H1 (cell line): ENCODE results near the gene SPINDOC. TPM values are rescaled to one million over a fixed set of nuclear protein-coding genes. Genes with fewer than 3 reads are reported as not detected.

ENCODE experiments used
- CTCF ChIA-PET: fragments of 300-600 bp; sonication (Branson Sonifier 250); formaldehyde crosslinking; loops from one replicate; lab custom pipeline; 2021; ENCODE audit not compliant: partially characterized antibody; lab: Charles Lee
- POLR2A ChIA-PET: fragments of 300-600 bp; sonication (Branson Sonifier 250); formaldehyde crosslinking; loops from one replicate; lab custom pipeline; 2021; ENCODE audit warnings: inconsistent platforms; ENCODE audit not compliant: partially characterized antibody; lab: Charles Lee
- DNase-seq, 2 experiments: peaks; one replicate each; pipeline versions ENCODE4 v3.0.0 to v3.0.0-alpha.2; 2010 to 2022; ENCODE audit warnings: low spot score in 2 of 2, low read depth in 1 of 2, mixed read lengths in 1 of 2
- FAIRE-seq: peaks from 2 replicates; lab custom pipeline; 2011; peaks lifted over from hg19 to GRCh38; lab: Jason Lieb, UNC
- H2AFZ ChIP-seq: 2 replicates; pipeline ENCODE4 v1.8.1; 2012; ENCODE audit warnings: low read length, inconsistent platforms
- H2AK5ac ChIP-seq: 2 replicates; pipeline ENCODE4 v1.6.1; 2013; ENCODE audit warnings: low read depth, low read length
- H2BK120ac ChIP-seq: replicated peaks from 2 replicates; pipeline ENCODE3; 2013; ENCODE audit warnings: low read depth, low read length, inconsistent platforms
- H2BK12ac ChIP-seq: 2 replicates; pipeline ENCODE4 v1.6.1; 2013; ENCODE audit warnings: low read depth, low read length
- H2BK15ac ChIP-seq: 2 replicates; pipeline ENCODE4 v1.6.1; 2013; ENCODE audit warnings: low read length
- H2BK20ac ChIP-seq: 2 replicates; pipeline ENCODE4 v1.6.1; 2013; ENCODE audit warnings: low read length
- H2BK5ac ChIP-seq: 2 replicates; pipeline ENCODE4 v1.6.1; 2013; ENCODE audit warnings: low read depth, low read length
- H3K14ac ChIP-seq: 2 replicates; pipeline ENCODE4 v1.6.1; 2013; ENCODE audit warnings: inconsistent platforms; ENCODE audit not compliant: insufficient read length
- H3K18ac ChIP-seq: 2 replicates; pipeline ENCODE4 v1.6.1; 2013; ENCODE audit warnings: low read length; ENCODE audit errors: extremely low read depth
- H3K23ac ChIP-seq: 2 replicates; pipeline ENCODE4 v1.6.1; 2013; ENCODE audit warnings: inconsistent platforms; ENCODE audit not compliant: insufficient read length
- H3K23me2 ChIP-seq: 2 replicates; pipeline ENCODE4 v1.6.1; 2013; ENCODE audit warnings: low read depth, low read length
- H3K27ac ChIP-seq: 2 replicates; pipeline ENCODE4 v1.6.1; 2011; ENCODE audit warnings: low read depth, low read length, inconsistent platforms
- H3K27me3 ChIP-seq, 4 experiments: replicated peaks in 1 of 4; 1 replicate in 1 of 4; 2 replicates in 3 of 4; pipeline versions ENCODE4 v1.6.1 to v1.8.1; 2011 to 2013; ENCODE audit warnings: low read length in 3 of 4, mild to moderate bottlenecking in 3 of 4, inconsistent platforms in 2 of 4, mixed read lengths in 2 of 4, moderate library complexity in 1 of 4; ENCODE audit not compliant: control insufficient read depth in 3 of 4, insufficient read depth in 3 of 4; ENCODE audit errors: extremely low read depth in 1 of 4
- H3K36me3 ChIP-seq, 4 experiments: 2 replicates each; pipeline versions ENCODE4 v1.6.1 to v1.8.1; 2011 to 2013; ENCODE audit warnings: mild to moderate bottlenecking in 4 of 4, low read length in 3 of 4, moderate library complexity in 2 of 4, control low read depth in 1 of 4, inconsistent platforms in 1 of 4; ENCODE audit not compliant: insufficient read depth in 4 of 4, control insufficient read depth in 2 of 4
- H3K4ac ChIP-seq: replicated peaks from 2 replicates; pipeline ENCODE3; 2013; ENCODE audit warnings: low read length, low read depth, mixed read lengths, inconsistent platforms; ENCODE audit not compliant: insufficient read length
- H3K4me1 ChIP-seq, 4 experiments: replicated peaks in 1 of 4; 1 replicate in 1 of 4; 2 replicates in 3 of 4; pipeline versions ENCODE4 v1.6.1 to v1.8.1; 2011 to 2013; ENCODE audit warnings: low read length in 3 of 4, inconsistent platforms in 2 of 4, mixed read lengths in 1 of 4; ENCODE audit not compliant: insufficient read depth in 4 of 4, control insufficient read depth in 3 of 4
- H3K4me2 ChIP-seq, 2 experiments: 2 replicates each; pipeline versions ENCODE4 v1.6.1 to v1.8.1; 2011 to 2013; ENCODE audit warnings: low read depth in 2 of 2, low read length in 2 of 2, control low read depth in 1 of 2, inconsistent platforms in 1 of 2, mild to moderate bottlenecking in 1 of 2; ENCODE audit not compliant: insufficient read depth in 1 of 2
- H3K4me3 ChIP-seq, 4 experiments: fragments of 200-600, 300-600 bp in 1 of 4; sonication (generic), shearing (Covaris generic), sonication (Bioruptor Twin) in 1 of 4; 2 replicates each; pipeline versions ENCODE4 v1.5.1 to v1.8.1; 2011 to 2016; ENCODE audit warnings: low read length in 4 of 4, low read depth in 3 of 4, control low read depth in 2 of 4, inconsistent platforms in 2 of 4, mild to moderate bottlenecking in 2 of 4, mixed read lengths in 1 of 4, moderate library complexity in 1 of 4; ENCODE audit not compliant: insufficient read depth in 2 of 4; ENCODE audit errors: extremely low read depth in 1 of 4
- H3K56ac ChIP-seq: replicated peaks from 2 replicates; pipeline ENCODE3; 2013; ENCODE audit warnings: low read depth, mild to moderate bottlenecking, mixed read lengths, low read length, inconsistent platforms; ENCODE audit not compliant: insufficient read length
- H3K79me1 ChIP-seq: 2 replicates; pipeline ENCODE4 v1.6.1; 2013; ENCODE audit warnings: low read depth, low read length, control low read depth
- H3K79me2 ChIP-seq, 2 experiments: 2 replicates each; pipeline versions ENCODE4 v1.6.1 to v1.8.1; 2012 to 2013; ENCODE audit warnings: low read length in 2 of 2, mild to moderate bottlenecking in 2 of 2, inconsistent platforms in 1 of 2; ENCODE audit not compliant: insufficient read depth in 2 of 2, control insufficient read depth in 1 of 2
- H3K9ac ChIP-seq, 4 experiments: replicated peaks in 1 of 4; 1 replicate in 1 of 4; 2 replicates in 3 of 4; pipeline versions ENCODE4 v1.6.1 to v1.8.1; 2011 to 2013; ENCODE audit warnings: low read depth in 3 of 4, low read length in 3 of 4, control low read depth in 2 of 4, mild to moderate bottlenecking in 2 of 4, moderate library complexity in 2 of 4, inconsistent platforms in 1 of 4; ENCODE audit errors: extremely low read depth in 1 of 4
- H3K9me3 ChIP-seq, 2 experiments: 2 replicates each; pipeline versions ENCODE4 v1.6.1 to v1.8.1; 2012 to 2013; ENCODE audit warnings: mild to moderate bottlenecking in 2 of 2, moderate library complexity in 2 of 2, control low read depth in 1 of 2, inconsistent platforms in 1 of 2, low read depth in 1 of 2, low read length in 1 of 2, mixed read lengths in 1 of 2; ENCODE audit not compliant: insufficient read depth in 2 of 2
- H4K20me1 ChIP-seq, 2 experiments: replicated peaks in 1 of 2; 2 replicates each; pipeline versions ENCODE3 to v1.8.1; 2011 to 2013; ENCODE audit warnings: inconsistent platforms in 2 of 2, low read length in 2 of 2, mild to moderate bottlenecking in 1 of 2; ENCODE audit not compliant: insufficient read depth in 2 of 2, control insufficient read depth in 1 of 2
- H4K5ac ChIP-seq: 2 replicates; pipeline ENCODE4 v1.6.1; 2013; ENCODE audit warnings: low read length, low read depth, mixed read lengths, inconsistent platforms; ENCODE audit not compliant: insufficient read length
- H4K8ac ChIP-seq: 2 replicates; pipeline ENCODE4 v1.8.0; 2013; ENCODE audit warnings: mild to moderate bottlenecking, moderate library complexity, low read length, inconsistent platforms; ENCODE audit not compliant: insufficient read depth; ENCODE audit errors: extremely low read depth
- H4K91ac ChIP-seq: replicated peaks from 2 replicates; pipeline ENCODE3; 2013; ENCODE audit warnings: low read length, mixed read lengths, inconsistent platforms; ENCODE audit not compliant: insufficient read length
- POLR2A ChIP-seq, 2 experiments: IDR thresholded peaks; 1 replicate in 1 of 2; 2 replicates in 1 of 2; pipeline ENCODE4 v1.6.1; 2011; ENCODE audit warnings: low read depth in 2 of 2, low read length in 2 of 2, mild to moderate bottlenecking in 2 of 2; ENCODE audit errors: control extremely low read depth in 1 of 2
- RFX5 ChIP-seq: IDR thresholded peaks from 2 replicates; pipeline ENCODE4 v1.6.1; 2011; ENCODE audit warnings: low read depth, low read length, improper control_type of control experiment, borderline replicate concordance
- SIN3A ChIP-seq, 2 experiments: IDR thresholded peaks in 1 of 2; conservative IDR thresholded peaks in 1 of 2; 2 replicates each; pipeline ENCODE4 v1.6.1; 2011 to 2012; ENCODE audit warnings: low read length in 2 of 2, improper control_type of control experiment in 1 of 2, low read depth in 1 of 2, mild to moderate bottlenecking in 1 of 2
- SP1 ChIP-seq: IDR thresholded peaks from 2 replicates; pipeline ENCODE4 v1.6.1; 2011; ENCODE audit warnings: low read depth, low read length
- TAF1 ChIP-seq: IDR thresholded peaks from 2 replicates; pipeline ENCODE4 v1.6.1; 2011; ENCODE audit warnings: mild to moderate bottlenecking, low read depth, low read length
- WGBS, 2 experiments: shearing (Covaris generic) in 1 of 2; methylation state at CpG; one replicate each; pipeline versions ENCODE4 v1.1.6 to v1.1.7; 2013 to 2015; ENCODE audit warnings: low lambda C conversion rate in 2 of 2, mixed read lengths in 2 of 2, inconsistent platforms in 1 of 2, low coverage in 1 of 2, missing lambda C conversion rate in 1 of 2; ENCODE audit not compliant: insufficient replicate concordance in 2 of 2, insufficient coverage in 1 of 2, insufficient read length in 1 of 2; ENCODE audit errors: extremely low coverage in 1 of 2, missing lambda C conversion rate in 1 of 2; 5-methylcytosine and 5-hydroxymethylcytosine counted together
- polyA plus RNA-seq, 7 experiments: library from polyadenylated mRNA; depleted of rRNA in 3 of 7; stranded (reverse) in 5 of 7; unstranded in 2 of 7; fragments of >200 nt in 5 of 7; fragments of 200-250 nt in 2 of 7; gene quantifications; 1 replicate in 5 of 7; 2 replicates in 1 of 7; 4 replicates in 1 of 7; pipeline versions ENCODE4 v1.2.1 to v1.2.3, GENCODE V29; 2011 to 2013; ENCODE audit warnings: missing spikeins in 2 of 7, mixed read lengths in 2 of 7
- total RNA-seq: library from RNA; stranded (reverse); fragmentation: NEBNext Ultra II Directional; extraction: Animal tissue kit (Norgen Biotek cat#: 25700); gene quantifications from 2 replicates; pipeline ENCODE4 v1.2.1, GENCODE V29; 2021

Gene SPINDOC
- total and polyA plus RNA-seq, 2 of the 8 experiments (the other 6 are each of a cell fraction or from before 2014, with no cell fraction given), result 78.7 to 99.7 TPM

DNA sequence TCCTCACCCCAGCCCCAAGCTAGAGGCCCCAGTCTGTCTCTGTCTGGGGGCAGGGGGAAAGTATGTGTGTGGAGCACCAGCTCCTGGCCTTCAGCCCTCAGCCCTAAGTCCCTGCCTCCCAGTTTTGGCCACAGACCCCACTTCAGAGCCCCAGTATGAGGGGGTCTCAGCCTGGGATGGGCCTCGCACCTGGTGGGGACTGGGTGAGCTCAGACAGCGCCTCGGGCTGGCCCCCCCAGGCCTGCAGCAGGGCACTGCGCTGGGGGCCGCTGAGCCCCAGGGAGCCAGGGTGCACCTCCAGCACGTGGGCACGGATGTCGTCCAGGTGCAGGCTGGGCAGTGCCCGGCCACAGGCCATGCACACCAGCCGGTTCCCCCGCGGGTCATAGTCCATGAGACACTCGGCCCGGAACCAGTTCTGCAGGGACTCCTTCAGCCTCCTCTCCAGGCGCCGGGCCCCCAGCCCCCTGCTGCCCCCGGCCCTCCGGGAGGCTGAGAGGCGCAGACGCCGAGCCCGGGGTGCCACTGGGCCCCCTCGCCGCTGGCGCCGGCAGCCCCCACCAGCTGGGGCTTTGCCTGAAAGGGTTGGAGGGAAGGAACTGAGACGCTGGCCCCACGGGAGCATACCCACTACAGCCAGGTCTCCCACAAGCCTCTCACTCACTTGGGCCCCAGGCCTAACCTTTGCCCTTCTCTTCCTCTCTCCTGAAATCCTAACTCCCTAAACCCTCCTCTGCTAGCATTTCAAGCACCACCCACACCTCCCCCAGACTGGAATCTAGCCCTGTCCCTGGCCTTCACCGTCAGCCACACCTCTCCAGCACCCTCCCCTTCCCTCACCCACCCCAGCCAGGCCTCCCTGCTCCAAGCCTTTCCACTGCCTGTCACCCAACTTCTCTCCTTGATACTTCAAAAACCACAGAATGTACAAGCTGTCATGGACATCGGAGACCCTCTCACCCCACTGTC, 48.3 kb upstream of the SPINDOC start:
- H3K4me3 ChIP-seq, result peak overlapping the region; percentile 16 to 96 (median 58); a peak in 6 of 8 replicates
- peak overlapping the region; percentile 78 to 93 for H3K4me2 ChIP-seq
- DNase-seq, result peak in 1 of 2 experiments; percentile 70
- H4K20me1 ChIP-seq, result peaks cover 19 to 21% of the 10 kb centered on the region in 2 experiments
- peaks cover 0 to 45% of the 10 kb centered on the region in 2 experiments; a peak in 2 of 4 replicates for H3K79me2 ChIP-seq
- H2BK12ac ChIP-seq, result no peak overlapping the region; the same call in 1 of the 2 replicates
- H3K18ac ChIP-seq, result peak overlapping the region; percentile 32
- peaks cover 0 to 6% (median 5%) of the 10 kb centered on the region in 4 experiments; a peak in 5 of 7 replicates for H3K27me3 ChIP-seq
- H3K23ac ChIP-seq, result no peak overlapping the region
- peak overlapping the region; percentile 28 for H2BK120ac ChIP-seq
- H2AFZ ChIP-seq, result no peak overlapping the region
- peaks cover 5 to 42% (median 29%) of the 10 kb centered on the region in 4 experiments for H3K4me1 ChIP-seq
- ChIA-PET CTCF (interaction anchor here (0.6 to 2.7 kb wide), 8 partner anchors 44 to 260 kb away, joined by 3 to 8 read pairs (median 3); no protein-coding TSS in a partner anchor), POLR2A (interaction anchor here (0.6 to 6.8 kb wide), 28 partner anchors 9 to 221 kb away, joined by 3 to 73 read pairs (median 3); partner anchors contain the start of genes RCOR2 and SPINDOC)
- no peak overlapping the region for H3K27ac ChIP-seq
- 80% methylated on average over 19 of the region's 30 CpGs; no CpG with 5 or more reads in 1 of the 2 experiments for WGBS, 2 experiments
- H2BK20ac ChIP-seq, result peak overlapping the region; percentile 61; the same call in 1 of the 2 replicates
- H2BK5ac ChIP-seq, result peak overlapping the region; percentile 73; the same call in 1 of the 2 replicates
- FAIRE-seq, result no peak
- H4K8ac ChIP-seq, result peak overlapping the region; percentile 3; the same call in 1 of the 2 replicates
- peaks cover 9% of the 10 kb centered on the region for H3K79me1 ChIP-seq
- 0 out of 2 replicates have a peak, but pooled peaks have one; percentile 25 for TF ChIP-seq SP1
- TF ChIP-seq POLR2A (IDR thresholded peaks at IDR 0.05; ENCODE audit: control extremely low read depth in 1 of 2, low read depth in 2 of 2, low read length in 2 of 2), result no peak
- 0 out of 2 replicates have a peak, but pooled peaks have one; percentile 16 for TF ChIP-seq TAF1
- TF ChIP-seq RFX5, result no peak
- 0 out of 4 replicates have a peak, but pooled peaks of 1 of the 2 experiments have one; percentile 24 for TF ChIP-seq SIN3A (conservative IDR thresholded peaks at IDR 0.05 in 1 of 2, IDR thresholded peaks at IDR 0.05 in 1 of 2; ENCODE audit: low read depth in 1 of 2, low read length in 2 of 2)
- H4K91ac ChIP-seq, result peak overlapping the region; percentile 46
- H3K9me3 ChIP-seq, result no peaks in the 10 kb centered on the region
- no peak overlapping the region for H3K14ac ChIP-seq
- peaks cover 13% of the 10 kb centered on the region for H3K23me2 ChIP-seq
- peak overlapping the region; percentile 24 for H4K5ac ChIP-seq
- peak overlapping the region; percentile 90; the same call in 1 of the 2 replicates for H2AK5ac ChIP-seq
- no peak overlapping the region; a peak in 2 of 7 replicates for H3K9ac ChIP-seq
- H3K36me3 ChIP-seq, result peaks cover 0 to 13% (median 0%) of the 10 kb centered on the region in 4 experiments; a peak in 2 of 8 replicates
- peak overlapping the region; percentile 10 for H3K56ac ChIP-seq
- H2BK15ac ChIP-seq, result peak overlapping the region; percentile 72; the same call in 1 of the 2 replicates
- no peak overlapping the region for H3K4ac ChIP-seq
